HCT116 (cell line): ENCODE measurements around the gene TMEM238.

Experiments
- CTCF ChIP-seq, 3 experiments: fragments of 200-600 bp in 1 of 3; sonication (generic) in 1 of 3; IDR thresholded peaks in 2 of 3; conservative IDR thresholded peaks in 1 of 3; 2 replicates each; pipeline ENCODE4 v1.5.1; 2012 to 2017; ENCODE audit warnings: low read depth in 2 of 3, low read length in 2 of 3, antibody characterized with exemption in 1 of 3, borderline replicate concordance in 1 of 3, control low read depth in 1 of 3, mild to moderate bottlenecking in 1 of 3, mixed read lengths in 1 of 3, mixed run types in 1 of 3, moderate library complexity in 1 of 3; ENCODE audit not compliant: insufficient read depth in 1 of 3
- EZH2 ChIP-seq: fragments of 200-600 bp; sonication (generic); IDR thresholded peaks from 2 replicates; pipeline ENCODE4 v1.6.1; 2017; ENCODE audit warnings: antibody characterized with exemption, mixed run types
- EZH2phosphoT487 ChIP-seq: fragments of 200-600 bp; IDR thresholded peaks from 2 replicates; pipeline ENCODE4 v1.6.1; 2018; ENCODE audit warnings: antibody characterized with exemption, borderline replicate concordance
- POLR2A ChIP-seq: IDR thresholded peaks from 2 replicates; pipeline ENCODE4 v1.7.0; 2011; ENCODE audit warnings: borderline replicate concordance; ENCODE audit not compliant: insufficient read depth, insufficient read length; ENCODE audit errors: extremely low read depth
- YY1 ChIP-seq: IDR thresholded peaks from 2 replicates; pipeline ENCODE4 v1.6.1; 2011; ENCODE audit warnings: low read length, low read depth, moderate library complexity, mild to moderate bottlenecking; ENCODE audit not compliant: insufficient replicate concordance; ENCODE audit errors: extremely low read depth
- ZFX ChIP-seq: fragments of 450-650 bp; IDR thresholded peaks from 2 replicates; pipeline ENCODE4 v1.6.1; 2017
- TF ChIP-seq, protein P1 (sequence below): IDR thresholded peaks from 2 replicates; pipeline ENCODE4 v1.6.1; 2012
- TF ChIP-seq, protein P2 (sequence below): IDR thresholded peaks from 2 replicates; pipeline ENCODE4 v1.6.1; 2012; ENCODE audit warnings: low read depth

DNA sequence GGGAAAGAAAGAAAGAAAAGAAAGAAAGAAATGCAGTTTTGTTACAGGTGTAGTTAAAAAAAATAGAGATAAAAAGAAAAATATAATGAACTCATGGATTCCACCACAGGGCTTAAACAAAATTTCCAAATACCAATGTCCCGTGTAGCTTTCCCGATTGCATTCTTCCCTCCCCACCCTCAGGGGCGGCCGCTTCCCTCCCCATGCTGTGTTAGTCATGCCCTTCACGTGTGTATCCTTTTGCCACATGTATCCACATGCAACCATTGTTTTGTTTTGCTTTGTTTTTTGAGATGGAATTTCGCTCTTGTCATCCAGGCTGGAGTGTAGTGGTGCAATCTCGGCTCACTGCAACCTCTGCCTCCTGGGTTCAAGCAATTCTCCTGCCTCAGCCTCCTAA is 48.0 kb downstream of the TMEM238 start:
- TF ChIP-seq POLR2A (no peak), ZFX (no peak), CTCF (IDR thresholded peaks at IDR 0.05 in 2 of 3, conservative IDR thresholded peaks at IDR 0.05 in 1 of 3; ENCODE audit: borderline replicate concordance in 1 of 3, insufficient read depth in 1 of 3, low read depth in 2 of 3, low read length in 2 of 3) (no peak), EZH2 (no peak), YY1 (no peak), EZH2phosphoT487 (no peak)
- TF ChIP-seq, protein P1, sequence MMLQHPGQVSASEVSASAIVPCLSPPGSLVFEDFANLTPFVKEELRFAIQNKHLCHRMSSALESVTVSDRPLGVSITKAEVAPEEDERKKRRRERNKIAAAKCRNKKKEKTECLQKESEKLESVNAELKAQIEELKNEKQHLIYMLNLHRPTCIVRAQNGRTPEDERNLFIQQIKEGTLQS, result no peak
- TF ChIP-seq, protein P2, sequence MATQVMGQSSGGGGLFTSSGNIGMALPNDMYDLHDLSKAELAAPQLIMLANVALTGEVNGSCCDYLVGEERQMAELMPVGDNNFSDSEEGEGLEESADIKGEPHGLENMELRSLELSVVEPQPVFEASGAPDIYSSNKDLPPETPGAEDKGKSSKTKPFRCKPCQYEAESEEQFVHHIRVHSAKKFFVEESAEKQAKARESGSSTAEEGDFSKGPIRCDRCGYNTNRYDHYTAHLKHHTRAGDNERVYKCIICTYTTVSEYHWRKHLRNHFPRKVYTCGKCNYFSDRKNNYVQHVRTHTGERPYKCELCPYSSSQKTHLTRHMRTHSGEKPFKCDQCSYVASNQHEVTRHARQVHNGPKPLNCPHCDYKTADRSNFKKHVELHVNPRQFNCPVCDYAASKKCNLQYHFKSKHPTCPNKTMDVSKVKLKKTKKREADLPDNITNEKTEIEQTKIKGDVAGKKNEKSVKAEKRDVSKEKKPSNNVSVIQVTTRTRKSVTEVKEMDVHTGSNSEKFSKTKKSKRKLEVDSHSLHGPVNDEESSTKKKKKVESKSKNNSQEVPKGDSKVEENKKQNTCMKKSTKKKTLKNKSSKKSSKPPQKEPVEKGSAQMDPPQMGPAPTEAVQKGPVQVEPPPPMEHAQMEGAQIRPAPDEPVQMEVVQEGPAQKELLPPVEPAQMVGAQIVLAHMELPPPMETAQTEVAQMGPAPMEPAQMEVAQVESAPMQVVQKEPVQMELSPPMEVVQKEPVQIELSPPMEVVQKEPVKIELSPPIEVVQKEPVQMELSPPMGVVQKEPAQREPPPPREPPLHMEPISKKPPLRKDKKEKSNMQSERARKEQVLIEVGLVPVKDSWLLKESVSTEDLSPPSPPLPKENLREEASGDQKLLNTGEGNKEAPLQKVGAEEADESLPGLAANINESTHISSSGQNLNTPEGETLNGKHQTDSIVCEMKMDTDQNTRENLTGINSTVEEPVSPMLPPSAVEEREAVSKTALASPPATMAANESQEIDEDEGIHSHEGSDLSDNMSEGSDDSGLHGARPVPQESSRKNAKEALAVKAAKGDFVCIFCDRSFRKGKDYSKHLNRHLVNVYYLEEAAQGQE, result no peak
